Colon (tissue), 2 donors: ENCODE data around the gene SMIM44.
"Not testable (repeated sequence)": the region's sequence is repeated elsewhere in the genome, so short reads cannot be mapped to it uniquely, and the experiment has no call there.

Experiments used
- FAIRE-seq: peaks from 2 replicates; lab custom pipeline; 2012; peaks lifted over from hg19 to GRCh38; lab: Jason Lieb, UNC
- donor health status: control.
- donor health status: control.

The SMIM44 gene

GRCh38 chr19:3517638-3518037 lies 34.4 kb upstream of the SMIM44 start:
- FAIRE-seq, result no peak

DNA sequence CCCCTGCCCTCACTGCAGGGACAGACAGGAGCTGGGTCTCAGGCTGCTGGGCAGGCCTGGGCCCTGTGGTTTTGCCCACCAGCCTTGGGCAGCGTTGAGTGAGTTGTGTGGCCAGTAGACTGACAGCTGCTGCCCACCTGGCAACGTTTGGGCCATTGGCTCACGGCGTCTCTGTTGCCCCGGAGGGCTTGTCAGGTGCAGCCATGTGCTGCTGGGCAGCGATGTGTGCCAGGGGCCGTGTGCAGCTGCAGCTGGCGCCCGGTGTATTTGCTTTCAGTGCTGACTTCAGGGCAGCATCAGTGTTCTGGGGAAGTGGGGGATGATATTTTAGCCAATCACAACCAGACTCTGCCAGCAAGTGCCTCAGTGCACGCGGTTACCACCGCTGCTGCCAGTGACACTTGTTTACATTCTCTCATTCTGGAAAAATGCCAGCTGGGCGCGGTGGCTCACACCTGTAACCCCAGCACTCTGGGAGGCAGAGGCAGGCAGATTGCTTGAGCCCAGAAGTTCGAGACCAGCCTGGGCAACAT lies 33.5 kb upstream of the SMIM44 start:
- no peak for FAIRE-seq

DNA sequence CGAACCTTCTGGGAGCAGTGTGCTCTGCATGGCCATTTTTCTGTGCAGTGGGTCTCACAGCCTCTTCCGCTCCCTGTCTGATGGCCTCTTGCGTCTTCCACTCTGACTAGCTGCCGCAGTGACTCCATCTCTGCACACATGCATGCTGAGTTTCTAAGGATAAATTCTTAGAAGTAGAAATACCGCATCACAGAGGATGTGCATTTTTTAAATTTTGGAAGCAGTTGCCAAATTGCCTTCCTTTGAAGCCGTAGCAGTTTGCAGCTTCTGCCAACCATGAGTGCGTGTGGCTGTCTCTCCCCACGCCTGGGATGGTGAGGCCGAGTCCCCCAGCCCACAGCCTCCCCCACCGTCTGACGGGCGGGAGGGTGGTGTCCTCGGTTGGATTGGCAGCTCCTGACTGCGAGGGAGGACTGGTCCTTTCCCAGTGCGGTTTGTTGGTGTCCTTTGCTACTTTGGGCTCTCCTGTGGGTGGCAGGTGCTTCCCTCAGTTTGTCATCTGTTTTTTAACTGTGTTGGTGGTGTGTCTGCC lies 32.7 kb upstream of the SMIM44 start:
- FAIRE-seq, result no peak

DNA sequence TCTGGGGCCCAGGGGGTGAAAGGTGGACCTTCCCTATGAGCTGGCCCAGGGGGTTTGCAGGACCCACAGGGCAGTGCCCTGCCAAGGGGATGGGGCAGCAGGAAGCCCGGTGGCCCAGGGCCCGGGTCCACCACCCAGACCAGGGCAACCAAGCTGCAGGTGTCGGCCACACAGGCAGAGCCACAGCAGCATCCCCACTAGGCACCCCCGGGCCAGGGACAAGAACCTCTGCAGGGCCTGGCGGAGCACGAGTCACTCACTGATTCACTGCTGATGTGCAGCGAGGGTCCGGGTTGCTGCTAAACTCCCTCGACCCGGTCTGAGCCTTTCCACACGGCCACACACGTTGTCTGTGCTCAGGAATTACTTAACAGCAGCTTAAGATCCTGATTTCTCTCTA lies 31.7 kb upstream of the SMIM44 start:
- FAIRE-seq, result no peak

GRCh38 chr19:3513229-3514140 lies 30.2 kb upstream of the SMIM44 start:
- FAIRE-seq, result no peak

DNA sequence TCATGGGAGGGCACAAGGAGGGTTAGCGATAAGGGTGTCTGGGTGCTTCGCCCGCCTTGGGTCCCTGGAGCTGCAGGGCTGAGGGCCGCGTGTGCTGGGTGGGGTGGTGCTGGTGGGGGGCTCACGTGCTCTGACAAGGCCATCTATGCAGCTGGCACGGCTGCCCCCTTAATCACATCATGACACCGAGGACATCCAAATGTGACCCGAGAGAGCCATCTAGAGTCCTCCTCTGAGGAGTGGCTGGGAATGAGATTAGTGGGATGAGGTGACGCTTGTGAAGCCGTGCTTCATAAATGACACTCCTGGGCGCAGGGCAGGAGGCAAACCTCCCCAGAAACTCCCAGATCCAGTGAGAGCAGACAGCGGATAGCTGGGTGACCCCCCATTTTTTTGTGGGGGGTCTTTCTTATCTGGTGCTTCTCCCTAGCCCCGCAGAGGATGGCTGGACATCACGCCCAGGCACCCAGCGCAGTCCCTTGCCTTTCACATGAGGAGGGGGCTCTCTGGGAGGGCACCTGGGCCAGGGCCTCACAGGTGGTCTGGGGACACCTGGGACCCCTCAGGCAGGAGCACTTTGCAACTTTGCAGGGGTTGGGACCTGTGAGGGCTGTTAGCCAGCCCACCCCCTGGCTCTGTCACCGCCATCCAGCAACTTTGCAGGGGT lies 29.5 kb upstream of the SMIM44 start:
- no peak for FAIRE-seq

DNA sequence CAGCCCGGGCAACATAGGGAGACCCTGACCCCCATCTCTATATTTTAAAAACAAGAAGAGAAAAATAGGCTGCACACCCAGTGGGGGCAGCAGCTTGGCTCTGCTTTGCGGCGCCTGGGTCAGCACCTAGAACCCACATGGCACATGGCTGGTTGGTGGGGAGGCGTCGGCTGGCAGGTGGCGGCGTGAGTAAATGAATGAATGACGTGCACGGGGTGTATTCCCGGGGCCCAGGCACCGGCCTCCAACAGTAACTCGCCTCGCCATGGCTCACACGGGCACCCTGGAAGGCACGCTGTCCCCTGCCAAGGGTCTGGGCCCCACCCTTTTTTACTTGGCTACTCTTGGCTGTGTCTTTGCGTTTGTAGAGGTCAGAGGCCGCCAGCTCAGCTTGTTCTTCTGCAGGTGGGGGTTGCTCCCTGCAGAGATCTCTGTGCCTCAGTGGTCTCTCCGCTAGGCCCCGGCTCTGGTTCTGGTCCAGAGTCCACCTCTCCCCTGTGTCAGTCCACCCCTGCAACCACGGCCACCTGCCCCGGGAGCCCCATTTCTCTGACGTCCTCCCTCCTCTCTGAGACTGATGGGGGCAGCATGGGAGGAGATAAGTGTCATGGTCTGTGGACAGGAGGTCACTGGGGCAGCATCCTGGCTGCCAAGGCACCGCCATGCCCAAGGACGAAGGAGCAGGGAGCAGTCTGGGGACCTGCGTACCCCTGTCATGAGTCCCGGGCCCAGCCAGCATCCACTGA lies 28.4 kb upstream of the SMIM44 start:
- FAIRE-seq, result no peak

- FAIRE-seq, result no peak
Observed at GRCh38 chr19:3510727-3511126, 27.5 kb upstream of the SMIM44 start.

DNA sequence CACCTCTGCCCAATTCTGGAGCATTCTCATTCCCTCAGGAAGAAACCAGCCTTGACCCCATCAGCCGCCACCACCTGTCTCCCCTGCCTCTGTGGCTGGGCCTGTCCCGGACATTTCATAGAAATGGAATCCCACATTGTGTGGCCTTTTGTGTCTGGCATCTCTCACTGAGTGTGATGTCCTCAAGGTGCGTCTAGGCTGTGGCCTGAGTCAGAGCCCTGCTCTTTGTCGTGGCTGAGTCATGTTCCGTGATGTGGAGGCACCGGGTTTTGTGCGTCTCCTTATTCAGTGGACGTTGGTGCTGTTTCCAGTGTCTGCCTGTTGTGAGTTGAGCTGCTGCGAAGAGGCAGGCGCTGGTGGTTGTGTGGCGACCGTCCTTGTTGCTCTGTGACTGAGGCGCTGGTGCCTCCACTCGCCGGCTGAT lies 26.3 kb upstream of the SMIM44 start:
- FAIRE-seq, result no peak

- no peak for FAIRE-seq
Observed at GRCh38 chr19:3508771-3509535, 25.7 kb upstream of the SMIM44 start.

DNA sequence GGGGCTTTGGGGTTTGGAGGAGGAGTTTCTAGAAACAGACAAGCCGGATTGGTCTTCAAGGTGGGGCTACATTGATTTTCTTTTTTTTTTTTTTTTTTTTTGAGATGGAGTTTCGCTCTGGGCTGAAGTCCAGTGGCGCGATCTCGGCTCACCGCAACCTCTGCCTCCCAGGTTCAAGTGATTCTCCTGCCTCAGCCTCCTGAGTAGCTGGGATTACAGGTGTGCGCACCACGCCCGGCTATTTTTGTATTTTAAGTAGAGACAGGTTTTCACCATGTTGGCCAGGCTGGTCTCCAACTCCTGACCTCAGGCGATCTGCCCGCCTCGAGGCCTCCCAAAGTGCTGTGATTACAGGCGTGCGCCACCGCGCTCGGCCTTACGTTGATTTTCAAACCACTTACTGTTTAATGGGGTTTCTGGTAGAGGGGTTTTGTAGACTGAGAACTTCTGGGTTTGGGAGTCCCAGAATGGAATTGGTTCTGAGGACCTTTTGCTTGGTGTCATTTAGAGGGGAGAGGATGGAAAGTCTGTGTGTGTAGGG lies 24.9 kb upstream of the SMIM44 start:
- FAIRE-seq, result not testable (repeated sequence)

- FAIRE-seq, result no peak
Observed at GRCh38 chr19:3507371-3508120, 24.3 kb upstream of the SMIM44 start.

GRCh38 chr19:3506384-3507340 lies 23.4 kb upstream of the SMIM44 start:
- FAIRE-seq, result no peak

- no peak for FAIRE-seq
Observed at GRCh38 chr19:3505598-3506383, 22.6 kb upstream of the SMIM44 start, which contains the start of gene FZR1. Gene FZR1 (plus strand): TSS chr19:3506311. CDS start chr19:3522990, 16,679 bp downstream.

GRCh38 chr19:3504735-3505134 lies 21.5 kb upstream of the SMIM44 start:
- FAIRE-seq, result no peak

DNA sequence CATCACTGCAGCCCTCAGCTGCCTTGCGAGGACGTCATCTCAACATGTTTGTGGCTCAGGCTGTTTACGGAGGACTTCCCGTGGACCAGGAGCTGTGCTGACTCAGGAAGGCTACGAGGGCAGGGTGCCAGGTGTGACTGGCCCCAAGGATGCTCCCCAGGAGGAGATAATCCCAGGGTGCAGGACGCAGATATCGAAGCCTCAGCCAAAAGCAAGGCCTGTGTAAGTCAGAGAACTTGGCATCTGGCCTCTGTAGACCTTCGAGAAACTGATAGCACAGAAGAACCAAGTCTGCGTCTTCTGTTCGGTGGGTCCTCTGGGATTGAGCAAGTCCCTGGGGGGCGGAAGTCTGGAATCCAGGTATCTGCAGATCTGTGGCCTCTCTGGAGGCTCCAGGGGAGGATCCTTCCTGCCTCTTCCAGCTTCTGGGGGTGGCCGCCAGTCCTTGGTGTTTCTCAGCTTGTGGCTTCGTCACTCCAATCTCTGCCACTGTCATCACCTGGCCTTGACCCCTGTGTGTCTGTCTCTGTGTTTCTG lies 19.9 kb upstream of the SMIM44 start:
- no peak for FAIRE-seq

GRCh38 chr19:3501780-3502179 lies 18.5 kb upstream of the SMIM44 start:
- FAIRE-seq, result no peak
